LNCaP clone FGC (cell line): ENCODE data around the gene TLE4.

Experiments used
- DNase-seq: peaks from one replicate; pipeline ENCODE4 v3.0.0-alpha.2; 2011; ENCODE audit warnings: low read depth
- H3K4me3 ChIP-seq: 2 replicates; pipeline ENCODE4 v1.5.1; 2011; ENCODE audit warnings: mild to moderate bottlenecking, low read depth, low read length, control low read depth
- CTCF ChIP-seq: IDR thresholded peaks from 2 replicates; pipeline ENCODE4 v1.5.1; 2012; ENCODE audit warnings: mild to moderate bottlenecking; ENCODE audit not compliant: control insufficient read depth, insufficient read depth; ENCODE audit errors: extremely low read depth

TLE4 gene

GRCh38 chr9:79709743-79710674 lies 138.2 kb downstream of the TLE4 start:
- DNase-seq = no peak
- no peak for TF ChIP-seq CTCF
- H3K4me3 ChIP-seq = no peak overlapping the region

GRCh38 chr9:79711874-79712273 lies 140.1 kb downstream of the TLE4 start:
- TF ChIP-seq CTCF = no peak
- no peak overlapping the region for H3K4me3 ChIP-seq
- DNase-seq = no peak

GRCh38 chr9:79719021-79719420 lies 147.3 kb downstream of the TLE4 start:
- TF ChIP-seq CTCF = no peak
- no peak for DNase-seq

GRCh38 chr9:79719989-79720388 lies 148.2 kb downstream of the TLE4 start:
- TF ChIP-seq CTCF = no peak
- H3K4me3 ChIP-seq = no peak overlapping the region
- DNase-seq = no peak

More at GRCh38 chr9:79719021-79719420, 147.3 kb downstream of the TLE4 start:
- no peak overlapping the region for H3K4me3 ChIP-seq

- DNase-seq = no peak
- TF ChIP-seq CTCF = no peak
These were observed 159.6 kb downstream of the TLE4 start for GRCh38 chr9:79731171-79731890.

GRCh38 chr9:79735023-79735779 lies 163.4 kb downstream of the TLE4 start:
- TF ChIP-seq CTCF = no peak
- no peak for DNase-seq
- H3K4me3 ChIP-seq = no peak overlapping the region

More at GRCh38 chr9:79731171-79731890, 159.6 kb downstream of the TLE4 start:
- no peak overlapping the region for H3K4me3 ChIP-seq
